Retinal pigment epithelial cell (primary cell): ENCODE measurements around the gene FAM107B.

Experiments used
- DNase-seq: peaks from one replicate; pipeline ENCODE4 v3.0.0-alpha.2; 2010; ENCODE audit warnings: low read depth
- H3K4me3 ChIP-seq: 2 replicates; pipeline ENCODE4 v1.5.1; 2011; ENCODE audit warnings: mild to moderate bottlenecking, low read length, control low read depth, moderate library complexity
- TF ChIP-seq, protein P1 (sequence below): conservative IDR thresholded peaks from 2 replicates; pipeline ENCODE4 v1.5.1; 2011; ENCODE audit warnings: low read depth, low read length, control low read depth, inconsistent platforms

The FAM107B gene

GRCh38 chr10:14613588-14613920 is 161.1 kb downstream of the FAM107B start:
- DNase-seq: no peak
- no peak overlapping the region for H3K4me3 ChIP-seq
- TF ChIP-seq, protein P1, sequence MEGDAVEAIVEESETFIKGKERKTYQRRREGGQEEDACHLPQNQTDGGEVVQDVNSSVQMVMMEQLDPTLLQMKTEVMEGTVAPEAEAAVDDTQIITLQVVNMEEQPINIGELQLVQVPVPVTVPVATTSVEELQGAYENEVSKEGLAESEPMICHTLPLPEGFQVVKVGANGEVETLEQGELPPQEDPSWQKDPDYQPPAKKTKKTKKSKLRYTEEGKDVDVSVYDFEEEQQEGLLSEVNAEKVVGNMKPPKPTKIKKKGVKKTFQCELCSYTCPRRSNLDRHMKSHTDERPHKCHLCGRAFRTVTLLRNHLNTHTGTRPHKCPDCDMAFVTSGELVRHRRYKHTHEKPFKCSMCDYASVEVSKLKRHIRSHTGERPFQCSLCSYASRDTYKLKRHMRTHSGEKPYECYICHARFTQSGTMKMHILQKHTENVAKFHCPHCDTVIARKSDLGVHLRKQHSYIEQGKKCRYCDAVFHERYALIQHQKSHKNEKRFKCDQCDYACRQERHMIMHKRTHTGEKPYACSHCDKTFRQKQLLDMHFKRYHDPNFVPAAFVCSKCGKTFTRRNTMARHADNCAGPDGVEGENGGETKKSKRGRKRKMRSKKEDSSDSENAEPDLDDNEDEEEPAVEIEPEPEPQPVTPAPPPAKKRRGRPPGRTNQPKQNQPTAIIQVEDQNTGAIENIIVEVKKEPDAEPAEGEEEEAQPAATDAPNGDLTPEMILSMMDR: no peak

GRCh38 chr10:14612873-14613587 is 161.7 kb downstream of the FAM107B start:
- TF ChIP-seq, protein P1: no peak
- H3K4me3 ChIP-seq: no peak overlapping the region
- DNase-seq: no peak

- no peak overlapping the region for H3K4me3 ChIP-seq
- no peak for DNase-seq
- TF ChIP-seq, protein P1: no peak
These were observed 162.6 kb downstream of the FAM107B start for GRCh38 chr10:14611968-14612693.

DNA sequence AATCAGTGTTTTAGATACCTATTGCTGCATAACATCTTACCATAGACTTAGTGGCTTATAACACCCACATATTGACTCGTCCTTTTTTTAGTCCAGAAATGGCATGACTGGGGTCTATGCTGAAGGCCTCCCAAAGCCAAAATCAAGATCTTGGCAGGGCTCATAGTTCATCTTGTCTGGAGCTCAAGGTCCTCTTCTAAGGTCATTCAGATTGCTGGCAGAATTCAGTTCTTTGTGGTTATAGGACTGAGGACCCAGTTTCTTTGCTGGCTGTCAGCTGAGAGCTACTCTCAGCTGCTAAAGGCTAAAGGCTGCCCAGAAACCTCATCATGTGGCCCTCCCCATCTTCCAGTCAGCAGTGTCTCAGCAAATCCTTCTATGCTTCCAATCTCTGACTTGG is 165.5 kb downstream of the FAM107B start:
- no peak overlapping the region for H3K4me3 ChIP-seq
- DNase-seq: no peak
- TF ChIP-seq, protein P1: no peak

DNA sequence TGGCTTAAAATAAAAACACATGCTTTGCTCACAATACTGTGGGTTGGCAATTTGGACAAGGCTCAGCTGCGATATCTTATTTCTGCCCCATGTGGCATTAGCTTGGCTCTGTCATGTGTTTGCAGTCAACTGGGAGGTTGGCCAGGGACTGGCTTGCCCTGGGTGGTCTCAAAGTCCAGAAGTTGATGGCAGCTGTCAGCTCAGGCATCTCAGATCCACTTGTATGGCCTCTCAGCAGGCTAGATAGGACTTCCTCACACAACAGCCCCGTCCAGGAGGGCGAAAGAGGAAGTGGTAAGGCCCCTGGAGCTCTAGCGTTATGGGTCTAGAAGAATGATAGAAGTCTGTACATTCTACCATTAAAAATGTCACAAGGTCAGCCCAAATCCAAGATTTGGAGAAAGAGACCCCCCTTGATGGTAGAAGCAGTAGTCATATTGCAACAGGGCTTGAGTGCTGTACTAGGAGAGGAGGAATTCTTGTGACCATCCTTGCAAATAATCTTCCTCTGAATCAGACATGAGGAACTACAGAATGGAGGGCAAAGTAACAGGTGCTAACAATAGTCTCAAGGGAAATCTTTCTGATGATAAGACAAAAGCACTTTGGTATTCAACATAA is 166.2 kb downstream of the FAM107B start:
- TF ChIP-seq, protein P1: no peak
- no peak for DNase-seq
- no peak overlapping the region for H3K4me3 ChIP-seq

DNA sequence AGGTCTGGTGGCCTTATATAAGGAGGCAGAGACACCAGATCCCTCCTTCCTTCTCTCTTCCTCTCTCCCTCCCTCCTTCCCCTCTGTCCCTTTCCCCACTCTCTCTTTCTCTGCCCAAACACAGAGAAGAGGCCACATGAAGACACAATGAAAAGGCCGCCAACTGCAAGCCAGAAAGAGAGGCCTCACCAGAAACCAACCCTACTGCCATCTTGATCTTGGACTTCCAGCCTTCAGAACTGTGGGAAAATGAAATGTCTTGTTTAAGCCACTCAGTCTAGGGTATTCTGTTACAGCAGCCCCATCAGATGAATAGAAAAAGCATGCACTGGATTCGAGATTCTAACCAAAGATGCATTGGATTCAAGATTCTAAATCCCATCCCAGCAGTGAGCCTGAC is 168.1 kb downstream of the FAM107B start:
- no peak overlapping the region for H3K4me3 ChIP-seq
- TF ChIP-seq, protein P1: no peak
- no peak for DNase-seq
